K562 (cell line): ENCODE measurements around the gene TMEM184A. TPM values are rescaled to one million over a fixed set of nuclear protein-coding genes. Genes with fewer than 3 reads are reported as not detected.

Experiments used
- ATAC-seq: fragments of 200-7000 bp; cut with Tn5 transposase; 3 replicates; pipeline ENCODE4 v1.9.1; 2020; ENCODE audit warnings: moderate library complexity
- BruUV-seq: library from RNA; stranded (reverse); fragments of 400-500 nt; replicated peaks from 2 replicates; lab custom pipeline; 2021; lab: Mats Ljungman, UMichigan
- CTCF ChIA-PET: fragments of 300-600 bp; formaldehyde crosslinking; extraction: SDS; loops from one replicate; lab custom pipeline; 2021; ENCODE audit warnings: low intra/inter-chr PET ratio; lab: Yijun Ruan, JAX
- POLR2A ChIA-PET: fragments of 300-600, 350-650 bp; sonication (Branson Sonifier 250); formaldehyde crosslinking; extraction: SDS; loops from one replicate; lab custom pipeline; 2021; ENCODE audit warnings: antibody characterized with exemption, inconsistent platforms; lab: Yijun Ruan, JAX
- DNase-seq, 4 experiments: peaks; one replicate each; pipeline versions ENCODE4 v3.0.0 to v3.0.0-alpha.2; 2011 to 2018; ENCODE audit warnings: low spot score in 3 of 4, mixed read lengths in 3 of 4; ENCODE audit errors: extremely low read depth in 1 of 4
- FAIRE-seq: peaks from 2 replicates; lab custom pipeline; 2011; peaks lifted over from hg19 to GRCh38; lab: Jason Lieb, UNC
- H2AFZ ChIP-seq: 2 replicates; pipeline ENCODE4 v1.6.0; 2011; ENCODE audit warnings: low read depth, low read length, control low read depth, inconsistent platforms
- H3K27ac ChIP-seq: fragments of 200-600 bp; 3 replicates; pipeline ENCODE4 v1.8.0; 2011; ENCODE audit warnings: low read depth, mild to moderate bottlenecking, control low read depth, inconsistent platforms, low read length, moderate library complexity, mixed read lengths; ENCODE audit errors: extremely low read depth
- H3K27me3 ChIP-seq, 2 experiments: fragments of 300-600 bp in 1 of 2; 2 replicates in 1 of 2; 3 replicates in 1 of 2; pipeline versions ENCODE4 v1.6.0 to v1.8.0; 2011; ENCODE audit warnings: inconsistent platforms in 2 of 2, low read length in 2 of 2, mild to moderate bottlenecking in 1 of 2, mixed read lengths in 1 of 2, moderate library complexity in 1 of 2; ENCODE audit not compliant: control insufficient read depth in 2 of 2, insufficient read depth in 2 of 2
- H3K36me3 ChIP-seq: fragments of 300-600 bp; 3 replicates; pipeline ENCODE4 v1.8.0; 2011; ENCODE audit warnings: mild to moderate bottlenecking, low read length, inconsistent platforms; ENCODE audit not compliant: control insufficient read depth, insufficient read depth
- H3K4me1 ChIP-seq, 2 experiments: fragments of 200-600 bp in 1 of 2; replicated peaks in 1 of 2; 2 replicates in 1 of 2; 3 replicates in 1 of 2; pipeline versions ENCODE4 v1.5.1 to v1.8.0; 2011; ENCODE audit warnings: inconsistent platforms in 2 of 2, low read length in 2 of 2, mild to moderate bottlenecking in 1 of 2, mixed read lengths in 1 of 2, moderate library complexity in 1 of 2; ENCODE audit not compliant: control insufficient read depth in 2 of 2, insufficient read depth in 2 of 2
- H3K4me2 ChIP-seq: 2 replicates; pipeline ENCODE4 v1.6.1; 2011; ENCODE audit warnings: low read length, control low read depth, inconsistent platforms, mixed read lengths; ENCODE audit not compliant: insufficient read depth
- H3K4me3 ChIP-seq: fragments of 200-600 bp; sonication (generic), shearing (Covaris generic); 2 replicates; pipeline ENCODE4 v1.5.1; 2016; ENCODE audit warnings: control low read depth, inconsistent platforms
- H3K79me2 ChIP-seq: fragments of 200-600 bp; 3 replicates; pipeline ENCODE4 v1.8.0; 2011; ENCODE audit warnings: low read length, inconsistent platforms; ENCODE audit not compliant: control insufficient read depth, insufficient read depth
- H3K9ac ChIP-seq, 2 experiments: 2 replicates each; pipeline versions ENCODE4 v1.6.0 to v1.6.1; 2011; ENCODE audit warnings: low read depth in 2 of 2, low read length in 2 of 2, control low read depth in 1 of 2, inconsistent platforms in 1 of 2, mild to moderate bottlenecking in 1 of 2, mixed read lengths in 1 of 2; ENCODE audit not compliant: insufficient read depth in 1 of 2
- H3K9me1 ChIP-seq: one replicate; pipeline ENCODE4 v1.6.0; 2011; ENCODE audit warnings: inconsistent platforms, mild to moderate bottlenecking, low read length, moderate library complexity; ENCODE audit not compliant: control insufficient read depth, insufficient read depth
- H3K9me3 ChIP-seq: replicated peaks from 2 replicates; pipeline ENCODE4 v1.5.1; 2011; ENCODE audit warnings: low read depth, low read length, inconsistent platforms; ENCODE audit not compliant: control insufficient read depth, insufficient read depth
- H4K20me1 ChIP-seq: replicated peaks from 2 replicates; pipeline ENCODE4 v1.6.1; 2011; ENCODE audit warnings: low read length, inconsistent platforms, mixed read lengths; ENCODE audit not compliant: control insufficient read depth, insufficient read depth
- FOXP1 ChIP-seq: sonication (generic); formaldehyde crosslinking; IDR thresholded peaks from 2 replicates; pipeline ENCODE4 v1.8.0; 2022; ENCODE audit warnings: mild to moderate bottlenecking, missing genetic modification reagents
- HNRNPL ChIP-seq: fragments of 200-400 bp; formaldehyde crosslinking; IDR thresholded peaks from 2 replicates; pipeline ENCODE4 v1.6.1; 2017; ENCODE audit warnings: low read depth, mild to moderate bottlenecking, low read length
- HNRNPLL ChIP-seq: fragments of 200-400 bp; formaldehyde crosslinking; IDR thresholded peaks from 2 replicates; pipeline ENCODE4 v1.6.1; 2017; ENCODE audit warnings: low read length, low read depth, mild to moderate bottlenecking; ENCODE audit not compliant: poor library complexity, severe bottlenecking
- ILK ChIP-seq: fragments of 450-650 bp; IDR thresholded peaks from 2 replicates; pipeline ENCODE4 v1.6.1; 2016; ENCODE audit warnings: missing genetic modification characterization, low read depth, mild to moderate bottlenecking, missing compliant biosample characterization, moderate library complexity, borderline replicate concordance
- MED1 ChIP-seq: sonication (generic); formaldehyde crosslinking; IDR thresholded peaks from 2 replicates; pipeline ENCODE4 v1.8.1; 2023; ENCODE audit warnings: missing genetic modification reagents, borderline replicate concordance
- PHF20 ChIP-seq: fragments of 450-650 bp; IDR thresholded peaks from 2 replicates; pipeline ENCODE4 v1.6.1; 2018; ENCODE audit not compliant: partially characterized antibody
- SETDB1 ChIP-seq: IDR thresholded peaks from one replicate; pipeline ENCODE4 v1.6.1; 2012; ENCODE audit warnings: low read length, control low read depth, inconsistent platforms
- TCF7L2 ChIP-seq: fragments of 150-350 bp; IDR thresholded peaks from 2 replicates; pipeline ENCODE4 v1.6.1; 2016; ENCODE audit warnings: low read depth, mild to moderate bottlenecking, low read length, moderate library complexity
- U2AF2 ChIP-seq: fragments of 200-400 bp; formaldehyde crosslinking; optimal IDR thresholded peaks from 2 replicates; pipeline ENCODE3; 2017; ENCODE audit warnings: low read depth, mild to moderate bottlenecking, low read length
- WGBS: fragments of 100-300 bp; shearing (Covaris generic); methylation state at CpG from one replicate; pipeline ENCODE4 v1.1.6; 2016; ENCODE audit warnings: low coverage, mixed read lengths; ENCODE audit not compliant: insufficient coverage; ENCODE audit errors: missing lambda C conversion rate; 5-methylcytosine and 5-hydroxymethylcytosine counted together
- in situ Hi-C: fragments of 300-500 bp; cut with MboI; formaldehyde crosslinking; loops from 4 replicates; pipeline ENCODE4 v1.15.0; 2018; ENCODE audit warnings: inconsistent platforms, mixed read lengths
- intact Hi-C: fragments of 100-400 bp; cut with micrococcal nuclease; formaldehyde crosslinking; loops from 2 replicates; pipeline ENCODE4 v1.14.2; 2022
- polyA plus RNA-seq, 8 experiments: library from polyadenylated mRNA; depleted of rRNA in 4 of 8; stranded (reverse) in 5 of 8; unstranded in 3 of 8; fragments of >200 nt; fragmentation: Nextera tagmentation in 2 of 8; fragmentation: Illumina TruSeq in 1 of 8; extraction: Ambion mirVana in 2 of 8; extraction: Trizol in 1 of 8; gene quantifications; 2 replicates each; pipeline versions ENCODE4 v1.2.1 to v1.2.3, GENCODE V29; 2011 to 2014; ENCODE audit warnings: inconsistent platforms in 1 of 8, missing spikeins in 1 of 8
- total RNA-seq, 7 experiments: library from RNA; depleted of rRNA in 6 of 7; stranded (reverse); fragments of >200 nt in 6 of 7; fragmentation: Illumina TruSeq in 2 of 7; extraction: Trizol in 2 of 7; gene quantifications; 2 replicates each; pipeline versions ENCODE4 v1.2.1 to v1.2.3, GENCODE V29; 2011 to 2021; ENCODE audit warnings: low replicate concordance in 1 of 7

The TMEM184A gene
- total and polyA plus RNA-seq, 9 of the 15 experiments (the other 6 are each of a cell fraction or from before 2014, with no cell fraction given) = 0.10 to 0.18 (median 0.11) TPM; not detected in 6

DNA sequence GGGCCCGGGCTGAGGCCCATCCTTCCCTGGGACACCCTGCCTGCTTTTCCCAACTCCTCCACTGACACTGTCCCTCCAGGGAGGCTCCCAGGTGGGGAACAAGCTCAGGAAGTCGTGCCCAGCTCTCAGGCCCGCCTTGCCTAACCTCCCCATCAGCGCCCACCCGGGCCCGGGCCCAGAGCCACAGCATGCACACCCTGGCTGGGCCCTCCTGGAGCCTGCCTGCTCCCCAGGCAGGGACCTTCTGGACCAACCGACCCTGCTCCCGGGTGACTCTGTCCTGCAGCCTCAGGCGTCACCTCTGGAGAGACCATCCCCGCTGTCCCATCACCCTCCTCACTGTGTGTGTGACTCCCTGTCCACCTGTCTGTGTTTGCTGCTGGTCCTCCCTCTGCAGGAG lies 1.8 kb upstream of the TMEM184A start:
- no peak for FAIRE-seq
- H3K9ac ChIP-seq = peak overlapping the region in 1 of 2 experiments; percentile 74; a peak in 2 of 4 replicates

GRCh38 chr7:1557006-1557405 lies 1.0 kb upstream of the TMEM184A start:
- intact Hi-C loops = loop anchor here (5.0 kb wide), 1 partner anchor 50 kb away; no protein-coding TSS in a partner anchor
- Histone ChIP-seq H3K36me3 (no peaks in the 10 kb centered on the region), H3K4me1 (peaks cover 0 to 70% of the 10 kb centered on the region in 2 experiments; a peak in 4 of 5 replicates), H3K9ac (no peak overlapping the region), H3K9me1 (no peaks in the 10 kb centered on the region), H3K4me2 (no peak overlapping the region), H3K4me3 (no peak overlapping the region), H4K20me1 (no peaks in the 10 kb centered on the region), H2AFZ (no peak overlapping the region), H3K9me3 (no peaks in the 10 kb centered on the region), H3K27me3 (no peaks in the 10 kb centered on the region), H3K27ac (no peak overlapping the region), H3K79me2 (no peaks in the 10 kb centered on the region)
- no peak for FAIRE-seq
- WGBS = 80% methylated on average over 6 of the region's 7 CpGs
- TF ChIP-seq PHF20 (no peak), MED1 (CRISPR knock-in tag) (no peak), U2AF2 (no peak), ILK (tag) (no peak), SETDB1 (no peak), HNRNPLL (no peak), HNRNPL (no peak)
- DNase-seq = no peak
- ATAC-seq = no peak
- no TSS peak for BruUV-seq
- in situ Hi-C loops = no loop called here
- ChIA-PET CTCF (interaction anchor here (0.7 to 1.2 kb wide), 2 partner anchors 52 to 53 kb away, joined by 3 to 6 read pairs; partner anchors contain the start of gene INTS1), POLR2A (no interaction called here)

More for the DNA sequence above, 1.8 kb upstream of the TMEM184A start:
- POLR2A ChIA-PET = interaction anchor here (0.6 kb wide), 1 partner anchor 577 kb away, joined by 3 read pairs; no protein-coding TSS in a partner anchor
- in situ Hi-C loops = no loop called here
- TF ChIP-seq TCF7L2 = no peak
- TF ChIP-seq FOXP1 (CRISPR knock-in tag) = 0 out of 2 replicates have a peak, but pooled peaks have one; percentile 44
- BruUV-seq = no TSS peak
- Histone ChIP-seq H3K27me3 (no peaks in the 10 kb centered on the region), H2AFZ (0 out of 2 replicates have a peak overlapping the region, but pooled peaks have one; percentile 9), H4K20me1 (no peaks in the 10 kb centered on the region), H3K4me3 (no peak overlapping the region), H3K27ac (no peak overlapping the region), H3K4me1 (peaks cover 0 to 77% of the 10 kb centered on the region in 2 experiments; a peak in 4 of 5 replicates), H3K79me2 (no peaks in the 10 kb centered on the region), H3K4me2 (no peak overlapping the region), H3K9me1 (no peaks in the 10 kb centered on the region), H3K9me3 (no peaks in the 10 kb centered on the region), H3K36me3 (no peaks in the 10 kb centered on the region)
- DNase-seq (no peak), ATAC-seq (no peak; the same call in 2 of the 3 replicates)
- WGBS = 77% methylated on average over 7 of the region's 10 CpGs
- intact Hi-C loops = loop anchor here (5.0 kb wide), 1 partner anchor 50 kb away; no protein-coding TSS in a partner anchor
- CTCF ChIA-PET = interaction anchor here (1.8 kb wide), 1 partner anchor 54 kb away, joined by 9 read pairs; the partner anchor contains the start of gene INTS1
